Measurements from ENCODE around the gene EVX1.

Gene EVX1

GRCh38 chr7:27205325-27206280 lies 37.0 kb upstream of the EVX1 start:
- no peak for DNase-seq (ENCODE audit: low spot score)
- TF ChIP-seq CTCF (IDR thresholded peaks at IDR 0.05; ENCODE audit: poor library complexity, severe bottlenecking), result no peak
- Histone ChIP-seq H3K4me3 (ENCODE audit: severe bottlenecking) (peak overlapping the region; percentile 89), H3K27me3 (ENCODE audit: insufficient read depth, poor library complexity, severe bottlenecking) (no peaks in the 10 kb centered on the region), H3K36me3 (ENCODE audit: low read depth) (no peaks in the 10 kb centered on the region), H3K4me1 (ENCODE audit: insufficient read depth, poor library complexity, severe bottlenecking) (peaks cover 6% of the 10 kb centered on the region), H3K9me3 (ENCODE audit: severe bottlenecking) (no peaks in the 10 kb centered on the region), H3K27ac (ENCODE audit: poor library complexity, severe bottlenecking) (peak overlapping the region; percentile 92)
- peak; percentile 1; the same call in 1 of the 3 replicates for ATAC-seq (ENCODE audit: low read depth)

- Histone ChIP-seq H3K27me3 (ENCODE audit: insufficient read depth, poor library complexity, severe bottlenecking) (no peaks in the 10 kb centered on the region), H3K4me3 (ENCODE audit: severe bottlenecking) (no peak overlapping the region), H3K27ac (ENCODE audit: poor library complexity, severe bottlenecking) (no peak overlapping the region), H3K36me3 (ENCODE audit: low read depth) (no peaks in the 10 kb centered on the region), H3K9me3 (ENCODE audit: severe bottlenecking) (no peaks in the 10 kb centered on the region), H3K4me1 (ENCODE audit: insufficient read depth, poor library complexity, severe bottlenecking) (peaks cover 6% of the 10 kb centered on the region)
- no peak for ATAC-seq (ENCODE audit: low read depth)
- DNase-seq (ENCODE audit: low spot score), result no peak
- TF ChIP-seq CTCF (IDR thresholded peaks at IDR 0.05; ENCODE audit: poor library complexity, severe bottlenecking), result no peak
Observed at GRCh38 chr7:27207348-27207985, 35.1 kb upstream of the EVX1 start.

- Histone ChIP-seq H3K27me3 (ENCODE audit: insufficient read depth, poor library complexity, severe bottlenecking) (no peaks in the 10 kb centered on the region), H3K4me3 (ENCODE audit: severe bottlenecking) (no peak overlapping the region), H3K9me3 (ENCODE audit: severe bottlenecking) (no peaks in the 10 kb centered on the region), H3K36me3 (ENCODE audit: low read depth) (no peaks in the 10 kb centered on the region), H3K4me1 (ENCODE audit: insufficient read depth, poor library complexity, severe bottlenecking) (peaks cover 6% of the 10 kb centered on the region), H3K27ac (ENCODE audit: poor library complexity, severe bottlenecking) (no peak overlapping the region)
- no peak for DNase-seq (ENCODE audit: low spot score)
- ATAC-seq (ENCODE audit: low read depth), result no peak
- no peak for TF ChIP-seq CTCF (IDR thresholded peaks at IDR 0.05; ENCODE audit: poor library complexity, severe bottlenecking)
Observed at GRCh38 chr7:27208998-27209397, 33.6 kb upstream of the EVX1 start.

GRCh38 chr7:27209933-27210440 lies 32.6 kb upstream of the EVX1 start:
- no peaks in the 10 kb centered on the region for H3K9me3 ChIP-seq (ENCODE audit: severe bottlenecking)
- DNase-seq (ENCODE audit: low spot score), result no peak
- H3K4me1 ChIP-seq (ENCODE audit: insufficient read depth, poor library complexity, severe bottlenecking), result peaks cover 6% of the 10 kb centered on the region
- H3K27ac ChIP-seq (ENCODE audit: poor library complexity, severe bottlenecking), result no peak overlapping the region
- TF ChIP-seq CTCF (IDR thresholded peaks at IDR 0.05; ENCODE audit: poor library complexity, severe bottlenecking), result no peak
- no peak overlapping the region for H3K4me3 ChIP-seq (ENCODE audit: severe bottlenecking)
- H3K27me3 ChIP-seq (ENCODE audit: insufficient read depth, poor library complexity, severe bottlenecking), result no peaks in the 10 kb centered on the region
- H3K36me3 ChIP-seq (ENCODE audit: low read depth), result no peaks in the 10 kb centered on the region
- no peak for ATAC-seq (ENCODE audit: low read depth)
